GM18519 (cell line): ENCODE data around the gene GPR75.
"Not testable (repeated sequence)": the region's sequence is repeated elsewhere in the genome, so short reads cannot be mapped to it uniquely, and the experiment has no call there.

Experiments used
- ATAC-seq: cut with Tn5 transposase; IDR thresholded peaks from one replicate; pipeline ENCODE4 v1.9.1; 2021; ENCODE audit warnings: mild to moderate bottlenecking, moderate library complexity; ENCODE audit not compliant: unreplicated experiment, low FRiP score

GPR75 gene

GRCh38 chr2:53854678-53855077, 5.1 kb downstream of the GPR75 start:
- no peak for ATAC-seq

GRCh38 chr2:53852532-53852931, 7.2 kb downstream of the GPR75 start:
- ATAC-seq, result no peak

- not testable (repeated sequence) for ATAC-seq
Measured at GRCh38 chr2:53851052-53851757, 8.6 kb downstream of the GPR75 start.

- no peak for ATAC-seq
Measured at GRCh38 chr2:53848062-53848461, 11.7 kb downstream of the GPR75 start.

- ATAC-seq, result no peak
Measured at GRCh38 chr2:53843595-53843994, 16.2 kb downstream of the GPR75 start.

GRCh38 chr2:53842891-53843290, 16.9 kb downstream of the GPR75 start:
- ATAC-seq, result no peak

GRCh38 chr2:53841651-53842050, 18.1 kb downstream of the GPR75 start:
- not testable (repeated sequence) for ATAC-seq

GRCh38 chr2:53840580-53840979, 19.2 kb downstream of the GPR75 start:
- no peak for ATAC-seq

- not testable (repeated sequence) for ATAC-seq
Measured at GRCh38 chr2:53829980-53830290, 29.8 kb downstream of the GPR75 start.

GRCh38 chr2:53829273-53829979, 30.3 kb downstream of the GPR75 start:
- ATAC-seq, result no peak

- no peak for ATAC-seq
Measured at GRCh38 chr2:53828331-53828730, 31.4 kb downstream of the GPR75 start.

GRCh38 chr2:53827398-53828175, 32.2 kb downstream of the GPR75 start:
- ATAC-seq, result no peak

- ATAC-seq, result no peak
Measured at GRCh38 chr2:53826587-53827397, 33.0 kb downstream of the GPR75 start.

- ATAC-seq, result no peak
Measured at GRCh38 chr2:53826030-53826410, 33.7 kb downstream of the GPR75 start.

- not testable (repeated sequence) for ATAC-seq
Measured at GRCh38 chr2:53823639-53824038, 36.1 kb downstream of the GPR75 start.

- no peak for ATAC-seq
Measured at GRCh38 chr2:53821810-53822209, 38.0 kb downstream of the GPR75 start.

GRCh38 chr2:53820711-53821110, 39.1 kb downstream of the GPR75 start:
- no peak for ATAC-seq

- no peak for ATAC-seq
Measured at GRCh38 chr2:53820048-53820447, 39.7 kb downstream of the GPR75 start.

- ATAC-seq, result no peak
Measured at GRCh38 chr2:53819634-53820033, 40.1 kb downstream of the GPR75 start.

GRCh38 chr2:53818854-53819435, 40.8 kb downstream of the GPR75 start:
- ATAC-seq, result no peak
